ENCODE data around the gene ARID4A.
"Not testable (repeated sequence)": the region's sequence is repeated elsewhere in the genome, so short reads cannot be mapped to it uniquely, and the experiment has no call there.

The ARID4A gene

DNA sequence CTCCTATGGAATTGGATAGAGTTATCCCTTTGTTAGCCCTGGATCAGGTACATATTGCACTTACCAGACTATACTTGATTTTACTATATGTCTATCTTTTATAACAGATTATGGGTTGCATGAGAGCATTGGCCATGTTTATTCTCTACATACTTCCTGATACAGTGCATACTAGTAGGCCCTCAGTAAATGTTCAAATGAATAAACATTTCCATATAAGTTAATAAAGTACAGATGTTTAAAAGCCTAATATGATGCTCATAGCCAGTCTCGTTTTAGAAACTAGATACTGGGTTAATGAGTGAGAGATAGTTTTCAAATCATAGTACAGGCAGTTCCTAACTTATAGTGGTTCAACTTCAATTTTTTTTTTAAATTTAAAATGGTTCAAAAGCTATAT, 57.9 kb downstream of the ARID4A start:
- no peak for DNase-seq (ENCODE audit: low spot score)

DNA sequence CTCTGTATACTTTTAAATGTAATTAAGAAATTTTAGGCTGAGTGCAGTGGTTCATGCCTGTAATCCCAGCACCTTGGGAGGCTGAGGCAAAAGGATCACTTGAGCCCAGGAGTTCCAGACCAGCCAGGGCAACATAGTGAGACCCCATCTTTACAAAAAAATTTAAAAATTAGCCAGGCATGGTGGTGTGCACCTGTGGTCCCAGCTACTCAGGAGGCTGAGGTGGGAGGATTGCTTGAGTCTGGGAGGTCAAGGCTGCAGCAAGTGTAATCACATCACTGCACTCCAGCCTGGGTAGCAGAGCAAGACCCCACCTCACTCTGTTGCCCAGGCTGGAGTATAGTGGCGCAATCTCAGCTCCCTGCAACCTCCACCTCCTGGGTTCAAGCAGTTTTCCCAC, 63.9 kb downstream of the ARID4A start:
- not testable (repeated sequence) for DNase-seq (ENCODE audit: low spot score)

DNA sequence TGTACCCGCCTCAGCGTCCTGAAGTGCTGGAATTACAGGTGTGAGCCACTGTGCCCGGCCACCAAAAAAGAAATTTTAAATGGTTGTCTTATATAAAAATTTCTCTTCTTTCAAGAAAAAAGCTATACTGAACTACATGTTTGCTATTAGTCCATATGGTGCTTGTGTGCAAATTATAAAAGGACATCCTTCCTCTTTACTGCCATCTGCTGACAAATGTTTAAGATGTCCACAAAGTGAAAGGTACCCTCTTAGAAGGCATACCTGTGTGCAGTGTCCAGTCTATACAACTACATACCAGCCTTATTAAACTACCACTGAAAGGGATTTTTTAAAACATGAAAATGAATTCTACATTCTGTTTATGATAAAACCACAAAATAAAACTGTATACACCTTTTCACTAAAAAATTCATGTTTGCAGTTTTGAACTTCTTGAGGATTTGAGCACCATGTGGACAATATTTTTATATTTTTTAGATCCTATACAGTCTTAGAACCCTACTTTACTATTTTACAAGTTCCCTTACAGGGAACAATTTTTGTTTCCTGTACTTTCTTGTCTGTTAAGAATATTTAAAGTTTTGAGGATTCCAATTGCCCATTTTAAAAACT, 64.5 kb downstream of the ARID4A start:
- peak; percentile 7 for DNase-seq (ENCODE audit: low spot score)

DNA sequence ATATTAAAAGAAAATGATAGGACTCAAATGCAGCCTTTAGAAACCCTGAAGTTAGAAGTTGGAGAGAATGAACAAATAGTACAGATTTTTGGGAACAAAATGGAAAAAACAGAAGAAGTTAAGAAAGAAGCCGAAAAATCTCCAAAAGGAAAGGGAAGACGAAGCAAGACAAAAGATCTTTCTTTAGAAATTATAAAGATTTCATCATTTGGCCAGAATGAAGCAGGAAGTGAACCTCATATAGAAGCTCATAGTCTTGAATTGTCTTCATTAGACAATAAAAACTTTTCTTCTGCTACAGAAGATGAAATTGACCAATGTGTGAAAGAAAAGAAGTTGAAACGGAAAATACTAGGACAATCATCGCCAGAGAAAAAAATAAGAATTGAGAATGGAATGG, 66.0 kb downstream of the ARID4A start:
- no peak for DNase-seq (ENCODE audit: low spot score)

DNA sequence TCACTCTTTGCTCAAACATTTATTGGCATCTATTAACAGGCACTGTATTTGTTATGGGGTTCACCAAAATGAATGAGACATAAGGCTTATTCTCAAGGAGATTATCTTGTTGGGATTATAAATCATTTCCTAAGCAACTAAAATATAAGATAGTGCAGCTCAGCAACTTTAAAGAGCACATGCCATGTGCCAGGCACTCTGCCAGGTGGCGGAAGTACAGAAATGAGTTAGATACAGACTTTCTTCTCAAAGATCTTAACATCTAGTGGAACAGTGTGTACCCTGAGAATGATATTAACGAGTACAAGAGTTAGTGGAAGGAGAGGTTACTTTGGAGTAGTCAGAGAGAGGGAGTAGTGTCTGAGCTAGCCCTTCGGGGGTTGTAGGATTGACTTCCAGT, 68.9 kb downstream of the ARID4A start:
- DNase-seq (ENCODE audit: low spot score), result no peak

DNA sequence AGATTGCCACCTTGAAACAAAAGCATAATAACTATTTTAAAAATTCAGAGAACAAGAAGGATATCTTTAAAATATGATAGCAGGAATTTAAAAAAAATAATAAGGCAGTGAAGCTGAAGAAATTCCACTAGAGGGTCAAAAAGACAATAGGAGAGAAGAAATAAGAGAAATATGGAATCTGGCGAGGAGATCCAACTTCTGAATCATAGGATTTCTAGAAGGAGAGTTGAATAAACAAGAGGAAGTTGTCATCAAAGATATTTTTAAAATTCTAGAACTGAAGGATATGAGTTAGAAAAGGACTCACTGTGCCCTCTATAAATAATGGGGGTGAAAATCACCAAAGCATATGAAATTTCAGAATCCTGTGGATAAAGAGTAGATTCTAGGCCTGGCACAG, 70.6 kb downstream of the ARID4A start:
- no peak for DNase-seq (ENCODE audit: low spot score)

DNA sequence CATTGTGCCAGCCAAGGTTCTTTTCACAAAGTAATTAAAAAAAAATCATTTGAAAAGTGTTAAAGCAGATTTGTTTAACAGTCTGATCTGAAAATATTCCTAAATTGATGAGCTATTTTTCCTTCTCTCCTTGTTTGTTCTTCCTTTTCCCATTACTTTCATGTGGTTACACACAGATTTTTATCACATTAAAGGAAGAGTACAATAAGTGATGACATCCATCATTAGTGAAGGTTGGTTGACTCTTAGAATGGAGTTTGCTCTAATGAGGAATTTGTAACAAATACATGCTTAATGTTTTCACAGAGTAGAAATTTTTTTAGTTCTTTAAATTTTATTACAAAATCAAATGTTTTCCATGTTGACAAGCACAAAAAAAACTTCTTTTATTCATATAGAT, 78.4 kb downstream of the ARID4A start:
- DNase-seq (ENCODE audit: low spot score), result no peak

DNA sequence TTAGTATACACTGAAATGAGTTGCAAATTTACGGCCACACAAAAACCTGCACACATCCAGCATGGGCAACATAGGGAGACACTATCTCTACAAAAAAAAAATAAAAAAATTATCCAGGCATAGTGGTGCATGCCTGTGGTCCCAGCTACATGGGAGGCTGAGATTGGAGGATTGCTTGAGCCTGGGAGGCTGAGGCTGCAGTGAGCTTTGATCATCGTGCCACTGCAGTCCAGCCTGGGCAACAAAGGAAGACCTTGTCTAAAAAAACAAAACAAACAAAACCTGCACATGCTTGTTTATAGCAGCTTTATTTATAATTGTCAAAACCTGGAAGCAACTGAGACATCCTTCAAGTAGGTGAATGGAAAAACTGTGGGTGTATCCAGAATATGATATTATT, 92.5 kb downstream of the ARID4A start:
- no peak for DNase-seq (ENCODE audit: low spot score)

DNA sequence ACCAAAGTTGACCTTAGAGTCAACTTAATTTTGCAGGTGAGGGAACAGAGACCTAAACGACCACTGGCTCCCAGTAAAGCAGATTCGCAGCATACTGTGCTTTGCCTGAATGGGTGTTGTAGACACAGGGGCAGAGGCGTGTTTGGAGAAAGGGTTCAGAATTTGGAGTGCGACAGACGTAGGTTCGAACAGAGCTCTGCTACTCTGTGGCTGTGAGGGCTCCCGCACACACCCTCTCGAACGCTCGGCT, 97.1 kb downstream of the ARID4A start:
- no peak for DNase-seq (ENCODE audit: low spot score)

DNA sequence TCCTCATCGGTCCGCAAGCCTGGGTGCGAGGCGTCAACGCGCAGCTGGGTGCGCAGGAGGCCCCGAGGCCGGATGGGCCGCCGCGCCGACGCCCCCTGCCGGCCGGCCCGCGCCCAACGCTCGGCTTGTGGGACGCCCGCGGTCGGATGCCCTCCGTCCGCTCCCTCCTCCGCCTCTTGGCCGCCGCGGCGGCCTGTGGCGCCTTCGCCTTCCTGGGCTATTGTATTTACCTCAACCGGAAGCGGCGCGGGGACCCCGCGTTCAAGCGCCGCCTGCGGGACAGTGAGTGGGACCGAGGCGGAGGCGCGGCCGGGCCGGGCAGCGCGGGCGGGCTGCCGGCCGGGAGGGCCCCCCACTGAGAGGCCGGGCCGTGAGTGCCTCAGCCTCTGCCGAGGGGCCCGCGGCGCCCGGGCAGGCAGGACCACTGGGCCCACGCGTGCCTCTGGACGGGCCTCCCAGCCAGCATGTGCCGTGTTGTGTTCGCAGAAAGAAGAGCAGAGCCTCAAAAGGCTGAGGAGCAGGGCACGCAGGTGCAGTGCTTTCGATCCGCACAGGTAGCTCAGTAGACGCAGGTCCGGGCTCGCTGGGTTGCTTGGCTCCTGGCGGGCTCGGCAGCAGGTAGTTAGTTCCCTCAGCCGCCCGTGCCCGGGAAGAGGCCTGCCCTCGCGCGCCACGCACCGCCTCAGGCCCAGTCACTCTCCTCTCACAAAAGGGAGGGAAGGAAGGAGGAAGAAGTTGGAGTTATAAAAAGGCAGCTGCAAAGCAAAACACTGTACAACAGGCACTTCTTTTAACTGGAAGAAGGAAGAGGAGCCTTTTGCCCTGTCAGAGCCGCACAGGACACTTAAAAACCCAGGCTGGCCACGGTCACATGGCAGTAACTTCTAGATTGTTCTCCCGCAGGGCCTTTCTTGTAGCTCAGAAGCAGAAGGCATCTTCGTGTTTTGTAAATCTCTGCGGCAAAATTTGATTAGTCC, 97.7 kb downstream of the ARID4A start, which contains the start of gene TOMM20L:
Gene TOMM20L, plus strand, starts transcription at position 119 of the 977 bp plus-strand sequence. Its CDS starts 28 bp downstream, at position 147.
- peak; percentile 48 for DNase-seq (ENCODE audit: low spot score)

DNA sequence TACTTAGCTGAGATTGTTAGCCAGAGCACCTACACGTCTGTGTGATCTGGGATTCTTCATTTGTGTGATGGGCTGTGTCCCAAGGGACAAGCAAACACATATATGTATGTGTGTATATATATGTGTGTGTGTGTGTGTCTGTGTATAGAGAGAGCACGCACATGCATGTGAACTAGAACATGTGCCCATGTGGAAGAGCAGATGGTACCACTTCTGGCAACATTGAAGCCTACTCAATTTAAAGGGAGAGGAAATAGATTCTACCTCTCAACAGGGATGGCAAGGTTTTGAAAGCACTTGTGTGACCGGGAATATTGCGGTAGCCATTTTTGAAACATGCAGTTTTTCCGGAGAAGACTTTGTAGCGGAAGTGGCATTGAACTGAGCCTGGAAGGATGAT, 98.8 kb downstream of the ARID4A start:
- DNase-seq (ENCODE audit: low spot score), result peak; percentile 22

DNA sequence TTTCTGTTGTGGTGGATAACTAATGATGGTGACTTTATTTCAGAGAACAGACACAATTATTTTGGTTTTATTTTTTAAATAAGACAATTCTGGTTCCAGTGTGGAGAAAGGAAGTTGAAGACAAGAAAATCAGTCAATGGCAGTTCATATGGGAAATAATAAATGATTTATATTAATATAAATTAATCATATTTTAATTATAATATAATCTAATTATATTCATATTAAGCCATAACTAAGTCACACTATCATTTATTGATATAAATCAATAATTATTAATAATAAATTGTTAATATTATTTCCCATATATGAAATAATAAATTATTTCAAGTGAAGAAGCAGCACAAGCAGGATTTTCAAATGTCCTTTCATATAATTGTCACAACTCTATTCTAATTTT, 100.1 kb downstream of the ARID4A start:
- no peak for DNase-seq (ENCODE audit: low spot score)

DNA sequence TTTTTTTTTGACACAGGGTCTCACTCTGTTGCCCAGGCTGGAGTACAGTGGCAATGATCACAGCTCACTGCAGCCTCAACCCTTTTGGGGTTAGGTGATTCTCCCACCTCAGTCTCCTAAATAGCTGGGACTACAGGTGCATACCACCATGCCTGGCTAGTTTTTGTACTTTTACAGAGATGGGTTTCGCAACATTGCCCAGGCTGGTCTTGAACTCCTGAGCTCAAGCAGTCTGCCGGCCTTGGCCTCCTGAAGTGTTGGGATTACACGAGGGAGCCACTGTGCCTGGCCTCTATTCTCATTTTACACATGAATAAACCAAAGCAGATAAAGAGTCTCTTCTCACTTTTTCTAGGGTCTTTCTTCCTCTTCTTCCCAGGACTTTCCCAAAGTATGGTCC, 100.5 kb downstream of the ARID4A start:
- DNase-seq (ENCODE audit: low spot score), result no peak

DNA sequence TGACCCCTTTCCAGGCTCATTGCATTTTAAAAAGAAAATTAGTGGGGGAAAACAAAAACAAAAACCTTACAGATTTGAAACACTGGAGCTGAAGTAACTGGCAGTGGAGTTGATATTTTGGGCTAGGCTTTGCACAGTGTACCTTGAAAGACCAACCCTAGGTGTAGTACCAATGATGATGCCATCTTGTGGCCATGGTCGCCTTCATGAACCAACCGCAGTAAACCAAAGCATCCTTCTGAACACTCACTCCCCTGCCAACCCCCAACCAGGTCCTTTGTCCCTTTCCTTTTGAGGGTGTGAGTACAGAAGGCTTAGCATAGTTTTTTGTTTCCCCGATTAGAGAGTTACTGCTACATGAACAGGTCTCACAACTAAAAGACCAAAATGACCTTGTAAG, 103.2 kb downstream of the ARID4A start:
- no peak for DNase-seq (ENCODE audit: low spot score)

DNA sequence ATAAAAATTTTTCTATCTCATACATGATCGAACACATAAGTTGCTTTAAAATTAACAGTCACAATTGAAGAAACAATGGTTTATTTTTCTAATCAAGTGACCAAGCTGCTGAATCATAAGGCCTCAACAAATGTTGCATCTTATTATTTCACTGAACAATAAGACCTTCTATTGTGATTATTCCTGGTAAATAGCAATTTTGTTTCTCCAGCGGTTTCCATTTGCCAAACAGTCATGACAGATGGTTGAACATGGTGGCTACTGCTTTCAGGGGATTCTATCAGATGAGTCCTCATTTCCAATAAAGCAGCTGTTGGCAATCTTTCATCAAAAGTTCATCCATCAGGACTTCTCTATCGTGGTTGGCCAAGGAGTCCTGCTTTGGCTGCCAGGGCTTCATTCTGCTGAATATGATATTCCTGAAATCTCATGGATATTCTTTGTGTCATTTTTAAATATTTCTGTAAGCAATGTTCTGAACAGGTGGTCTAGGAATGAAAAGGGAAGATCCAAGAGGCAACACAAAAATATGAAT, 110.4 kb downstream of the ARID4A start:
- peak; percentile 59 for DNase-seq (ENCODE audit: low spot score)

DNA sequence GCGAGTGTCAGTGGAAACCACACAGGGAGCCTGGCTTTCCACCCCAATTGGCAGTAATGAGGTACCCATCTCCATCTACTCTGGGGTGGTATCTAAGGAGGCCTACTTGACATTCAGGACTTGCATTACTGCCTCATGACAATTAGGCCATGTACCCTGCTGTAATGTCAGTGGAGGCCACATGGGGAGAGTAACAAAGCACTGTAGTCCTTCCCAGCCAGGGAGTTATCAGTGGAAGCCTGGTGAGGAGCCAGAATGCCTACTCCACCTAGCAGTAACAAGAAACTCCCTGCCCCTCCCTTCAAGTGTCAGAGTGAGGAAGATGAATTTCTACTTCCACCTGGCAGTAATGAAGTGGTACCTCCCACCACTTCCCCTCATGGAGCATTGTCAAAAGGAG, 116.5 kb downstream of the ARID4A start:
- no peak for DNase-seq (ENCODE audit: low spot score)

DNA sequence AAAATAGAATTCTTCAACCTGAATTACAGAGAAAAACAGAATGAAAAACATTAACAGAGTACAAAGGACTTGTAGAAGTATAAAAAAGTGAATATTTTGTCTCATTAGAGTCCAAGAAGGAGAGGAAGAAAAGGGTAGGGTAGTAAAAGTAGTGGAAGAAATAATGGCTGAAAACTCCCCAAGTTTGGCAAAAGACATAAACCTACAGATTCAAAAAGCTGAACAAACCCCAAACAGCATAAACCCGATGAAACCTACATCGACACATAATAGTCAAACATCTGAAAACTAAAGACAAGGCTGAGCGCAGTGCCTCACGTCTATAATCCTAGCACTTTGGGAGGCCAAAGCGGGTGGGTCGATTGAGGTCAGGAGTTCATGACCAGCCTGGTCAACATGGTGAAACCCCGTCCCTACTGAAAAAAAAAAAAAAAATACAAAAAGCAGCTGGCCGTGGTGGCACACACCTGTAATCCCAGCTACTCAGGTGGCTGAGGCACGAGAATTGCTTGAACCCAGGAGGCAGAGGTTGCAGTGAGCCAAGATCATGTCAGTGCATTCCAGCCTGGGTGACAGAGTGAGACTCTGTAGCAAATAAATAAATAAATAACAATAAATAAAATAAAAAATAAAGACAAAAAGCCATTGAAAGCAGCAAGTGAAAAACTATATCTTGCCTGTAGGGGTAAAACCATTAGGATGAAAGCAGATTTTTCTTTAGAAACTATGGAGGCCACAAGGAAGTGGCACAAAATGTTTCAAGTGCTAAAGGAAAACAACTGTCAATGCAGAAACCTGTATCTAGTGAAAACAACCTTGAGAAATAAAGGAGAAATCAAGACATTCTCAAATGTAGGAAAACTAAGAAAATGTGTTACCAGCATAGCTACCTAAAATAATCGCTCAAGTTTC, 117.5 kb downstream of the ARID4A start:
- DNase-seq (ENCODE audit: low spot score), result no peak

DNA sequence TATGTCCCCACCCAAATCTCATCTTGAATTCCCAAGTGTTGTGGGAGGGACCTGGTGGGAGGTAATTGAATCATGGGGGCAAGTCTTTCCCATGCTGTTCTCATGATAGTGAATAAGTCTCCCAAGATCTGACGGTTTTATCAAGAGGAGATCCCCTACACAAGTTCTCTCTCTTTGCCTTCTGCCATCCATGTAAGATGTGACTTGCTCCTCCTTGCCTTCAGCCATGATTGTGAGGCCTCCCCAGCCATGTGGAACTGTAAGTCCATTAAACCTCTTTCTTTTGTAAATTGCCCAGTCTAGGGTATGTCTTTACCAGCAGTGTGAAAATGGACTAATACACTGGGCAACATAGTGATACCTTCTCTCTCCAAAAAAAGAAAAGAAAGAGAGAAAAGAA, 118.6 kb downstream of the ARID4A start:
- not testable (repeated sequence) for DNase-seq (ENCODE audit: low spot score)
